Endothelial cell of umbilical vein (primary cell): Measurements from ENCODE around the gene SPTB. TPM values are rescaled to one million over a fixed set of nuclear protein-coding genes. Genes with fewer than 3 reads are reported as not detected.

ENCODE experiments used
- BruUV-seq: library from RNA; stranded (reverse); fragments of 400-500 nt; replicated peaks from 2 replicates; lab custom pipeline; 2021; lab: Mats Ljungman, UMichigan
- CTCF ChIA-PET: fragments of 300-600, 350-600 bp; sonication (Branson Sonifier 250); formaldehyde crosslinking; loops from one replicate; lab custom pipeline; 2021; ENCODE audit warnings: antibody characterized with exemption, inconsistent platforms; lab: Charles Lee
- POLR2A ChIA-PET: fragments of 300-600, 350-600 bp; sonication (Branson Sonifier 250); formaldehyde crosslinking; loops from one replicate; lab custom pipeline; 2021; ENCODE audit warnings: antibody characterized with exemption, inconsistent platforms; lab: Charles Lee
- DNase-seq: peaks from one replicate; pipeline ENCODE4 v3.0.0-alpha.2; 2011; ENCODE audit warnings: low read depth, low spot score
- FAIRE-seq: peaks from 2 replicates; lab custom pipeline; 2011; peaks lifted over from hg19 to GRCh38; lab: Jason Lieb, UNC
- H2AFZ ChIP-seq: 2 replicates; pipeline ENCODE4 v1.6.0; 2012; ENCODE audit warnings: low read depth, low read length, control low read depth, inconsistent platforms
- H3K27ac ChIP-seq: 2 replicates; pipeline ENCODE4 v1.5.1; 2011; ENCODE audit warnings: low read depth, mild to moderate bottlenecking, control low read depth, low read length, moderate library complexity; ENCODE audit not compliant: insufficient read depth
- H3K27me3 ChIP-seq, 2 experiments: 2 replicates each; pipeline versions ENCODE4 v1.6.0 to v1.6.1; 2011; ENCODE audit warnings: low read length in 2 of 2, mixed read lengths in 1 of 2; ENCODE audit not compliant: control insufficient read depth in 2 of 2, insufficient read depth in 2 of 2
- H3K36me3 ChIP-seq, 2 experiments: 2 replicates in 1 of 2; 3 replicates in 1 of 2; pipeline ENCODE4 v1.5.1; 2011; ENCODE audit warnings: low read length in 2 of 2, mild to moderate bottlenecking in 1 of 2, moderate library complexity in 1 of 2; ENCODE audit not compliant: control insufficient read depth in 2 of 2, insufficient read depth in 2 of 2; ENCODE audit errors: extremely low read depth in 1 of 2
- H3K4me1 ChIP-seq: 3 replicates; pipeline ENCODE4 v1.5.1; 2011; ENCODE audit warnings: mild to moderate bottlenecking, low read length; ENCODE audit not compliant: control insufficient read depth, insufficient read depth; ENCODE audit errors: extremely low read depth
- H3K4me2 ChIP-seq: 2 replicates; pipeline ENCODE4 v1.6.1; 2011; ENCODE audit warnings: low read length, control low read depth, mixed read lengths; ENCODE audit not compliant: insufficient read depth
- H3K4me3 ChIP-seq, 3 experiments: fragments of 200-600 bp in 1 of 3; sonication (generic), shearing (Covaris generic) in 1 of 3; replicated peaks in 1 of 3; 2 replicates each; pipeline ENCODE4 v1.5.1; 2011 to 2016; ENCODE audit warnings: control low read depth in 3 of 3, low read length in 3 of 3, mild to moderate bottlenecking in 2 of 3, inconsistent platforms in 1 of 3, low read depth in 1 of 3, moderate library complexity in 1 of 3; ENCODE audit not compliant: insufficient read depth in 1 of 3
- H3K79me2 ChIP-seq: 2 replicates; pipeline ENCODE4 v1.6.0; 2012; ENCODE audit warnings: low read length, inconsistent platforms; ENCODE audit not compliant: control insufficient read depth, insufficient read depth
- H3K9ac ChIP-seq: replicated peaks from 2 replicates; pipeline ENCODE3; 2011; ENCODE audit warnings: low read length, control low read depth; ENCODE audit not compliant: insufficient read depth; ENCODE audit errors: extremely low read depth
- H3K9me1 ChIP-seq: replicated peaks from 3 replicates; pipeline ENCODE4 v1.6.0; 2011; ENCODE audit warnings: mild to moderate bottlenecking, low read length; ENCODE audit not compliant: control insufficient read depth, insufficient read depth; ENCODE audit errors: extremely low read depth
- H3K9me3 ChIP-seq: replicated peaks from 2 replicates; pipeline ENCODE4 v1.5.1; 2012; ENCODE audit warnings: low read length, inconsistent platforms; ENCODE audit not compliant: control insufficient read depth, insufficient read depth
- H4K20me1 ChIP-seq: replicated peaks from 2 replicates; pipeline ENCODE3; 2011; ENCODE audit warnings: mild to moderate bottlenecking, low read length; ENCODE audit not compliant: control insufficient read depth, insufficient read depth; ENCODE audit errors: extremely low read depth
- CTCF ChIP-seq, 2 donors: IDR thresholded peaks; 1 replicate in 1 of 2; 2 replicates in 1 of 2; pipeline ENCODE4 v1.5.1; 2011; ENCODE audit warnings: low read length in 2 of 2, mild to moderate bottlenecking in 2 of 2, moderate library complexity in 2 of 2, control low read depth in 1 of 2, inconsistent platforms in 1 of 2, low read depth in 1 of 2; ENCODE audit not compliant: insufficient read depth in 1 of 2; ENCODE audit errors: extremely low read depth in 1 of 2
- EZH2 ChIP-seq: IDR thresholded peaks from 2 replicates; pipeline ENCODE4 v1.6.1; 2012; ENCODE audit warnings: borderline replicate concordance, low read depth, mild to moderate bottlenecking, moderate library complexity, low read length, inconsistent platforms; ENCODE audit not compliant: severe bottlenecking
- FOS ChIP-seq: IDR thresholded peaks from 2 replicates; pipeline ENCODE4 v1.6.1; 2011; ENCODE audit warnings: mild to moderate bottlenecking, low read length, moderate library complexity, borderline replicate concordance; ENCODE audit not compliant: insufficient read depth
- GATA2 ChIP-seq: IDR thresholded peaks from 2 replicates; pipeline ENCODE4 v1.7.0; 2011; ENCODE audit warnings: low read depth, mild to moderate bottlenecking, moderate library complexity, mixed read lengths, low read length; ENCODE audit not compliant: insufficient read length, insufficient read depth
- JUN ChIP-seq: IDR thresholded peaks from 2 replicates; pipeline ENCODE4 v1.6.1; 2011; ENCODE audit warnings: borderline replicate concordance, low read depth; ENCODE audit not compliant: insufficient read length, insufficient read depth
- MAX ChIP-seq: IDR thresholded peaks from 2 replicates; pipeline ENCODE4 v1.6.1; 2011; ENCODE audit not compliant: insufficient read depth, insufficient read length
- MYC ChIP-seq: IDR thresholded peaks from one replicate; pipeline ENCODE4 v1.6.1; 2011; ENCODE audit warnings: mild to moderate bottlenecking, low read depth, low read length
- POLR2A ChIP-seq: IDR thresholded peaks from 2 replicates; pipeline ENCODE4 v1.6.1; 2012; ENCODE audit warnings: low read depth, mild to moderate bottlenecking, control low read depth, low read length
- POLR2AphosphoS5 ChIP-seq: IDR thresholded peaks from 2 replicates; pipeline ENCODE4 v1.6.1; 2012; ENCODE audit warnings: low read depth, mild to moderate bottlenecking, control low read depth, low read length, moderate library complexity; ENCODE audit not compliant: insufficient read depth
- dilution Hi-C: fragments of 300-500 bp; cut with MboI; formaldehyde crosslinking; loops from one replicate; pipeline ENCODE4 v1.15.0; 2019; ENCODE audit warnings: low sequenced_read_pairs; ENCODE audit not compliant: extremely low pct_ligation_motif_present
- intact Hi-C: fragments of 100-400 bp; cut with micrococcal nuclease; formaldehyde crosslinking; loops from one replicate; pipeline ENCODE4 v1.10.0; 2022
- polyA plus RNA-seq, 4 experiments: library from polyadenylated mRNA; depleted of rRNA in 3 of 4; stranded (reverse) in 3 of 4; unstranded in 1 of 4; fragments of >200 nt; gene quantifications; 2 replicates each; pipeline versions ENCODE4 v1.2.1 to v1.2.3, GENCODE V29; 2011 to 2012; ENCODE audit warnings: missing spikeins in 1 of 4
- total RNA-seq: library from RNA; stranded (reverse); gene quantifications from 2 replicates; pipeline ENCODE4 v1.2.3, GENCODE V29; 2021

The SPTB gene
- total and polyA plus RNA-seq, 2 donors (not counting 3 experiments of a cell fraction or from before 2014, with no cell fraction given) = 0.03 to 0.07 TPM

- dilution Hi-C loops = no loop called here
- H3K27ac ChIP-seq = no peak overlapping the region
- ChIA-PET POLR2A (no interaction called here), CTCF (interaction anchor here (0.9 kb wide), 1 partner anchor 183 kb away, joined by 3 read pairs; no protein-coding TSS in a partner anchor)
- no peaks in the 10 kb centered on the region for H3K4me1 ChIP-seq
- intact Hi-C loops = no loop called here
- TF ChIP-seq FOS = no peak
- no peak for TF ChIP-seq POLR2AphosphoS5
- no peak for TF ChIP-seq EZH2
- no peak for TF ChIP-seq JUN
- no peak for TF ChIP-seq MAX
- TF ChIP-seq MYC = no peak
- TF ChIP-seq POLR2A = no peak
- TF ChIP-seq CTCF (IDR thresholded peaks at IDR 0.05; ENCODE audit: extremely low read depth in 1 of 2, insufficient read depth in 1 of 2, low read depth in 1 of 2, low read length in 2 of 2) = no peak
- TF ChIP-seq GATA2 = no peak
- H3K79me2 ChIP-seq = no peaks in the 10 kb centered on the region
- BruUV-seq = no TSS peak
- DNase-seq = no peak
- H2AFZ ChIP-seq = no peak overlapping the region
- H3K9me1 ChIP-seq = no peaks in the 10 kb centered on the region
- no peaks in the 10 kb centered on the region for H3K27me3 ChIP-seq
- no peak overlapping the region for H3K4me2 ChIP-seq
- H3K4me3 ChIP-seq = no peak overlapping the region
- H3K9ac ChIP-seq = no peak overlapping the region
- no peaks in the 10 kb centered on the region for H3K36me3 ChIP-seq
- H3K9me3 ChIP-seq = no peaks in the 10 kb centered on the region
- FAIRE-seq = no peak
- H4K20me1 ChIP-seq = no peaks in the 10 kb centered on the region
Observed at GRCh38 chr14:64728106-64728505, 151.6 kb downstream of the SPTB start.
